Vagina (tissue), 2 donors: ENCODE data around the gene NR4A1. TPM values are rescaled to one million over a fixed set of nuclear protein-coding genes. Genes with fewer than 3 reads are reported as not detected.

Experiments
- DNase-seq, 2 donors: peaks; one replicate each; pipeline ENCODE4 v3.0.0-alpha.2; 2017; ENCODE audit errors: extremely low spot score in 2 of 2
- H3K27ac ChIP-seq: fragments of 200-600 bp; sonication (generic); one replicate; pipeline ENCODE4 v1.5.1; 2019
- H3K27me3 ChIP-seq: fragments of 200-600 bp; sonication (generic); one replicate; pipeline ENCODE4 v1.5.1; 2019
- H3K36me3 ChIP-seq, 2 donors: fragments of 200-600 bp; sonication (generic); one replicate each; pipeline ENCODE4 v1.5.1; 2017 to 2019
- H3K4me1 ChIP-seq: fragments of 200-600 bp; sonication (generic); one replicate; pipeline ENCODE4 v1.5.1; 2019
- H3K4me3 ChIP-seq, 2 donors: fragments of 200-600 bp; sonication (generic); 1 replicate in 1 of 2; 2 replicates in 1 of 2; pipeline ENCODE4 v1.5.1; 2016 to 2019
- H3K9me3 ChIP-seq: fragments of 200-600 bp; sonication (generic); one replicate; pipeline ENCODE4 v1.5.1; 2019
- POLR2A ChIP-seq, 2 donors: fragments of 450-650 bp; IDR thresholded peaks; one replicate each; pipeline ENCODE4 v1.6.1; 2017; ENCODE audit warnings: antibody characterized with exemption in 2 of 2, mild to moderate bottlenecking in 2 of 2, moderate library complexity in 2 of 2
- POLR2AphosphoS5 ChIP-seq, 2 donors: sonication (generic); formaldehyde crosslinking; IDR thresholded peaks; one replicate each; pipeline ENCODE4 v1.9.0; 2017; ENCODE audit warnings: antibody characterized with exemption in 2 of 2, mild to moderate bottlenecking in 2 of 2, low read depth in 1 of 2; ENCODE audit not compliant: insufficient read depth in 1 of 2
- intact Hi-C: fragments of 100-400 bp; cut with DNase I; formaldehyde crosslinking; loops from one replicate; pipeline ENCODE4 v1.15.1; 2023
- total RNA-seq: library from RNA; depleted of rRNA; stranded (reverse); fragments of >200 nt; gene quantifications from one replicate; pipeline ENCODE4 v1.2.3, GENCODE V29; 2016
- TF ChIP-seq, protein P1 (sequence below), 3 experiments: fragments of 450-650 bp in 2 of 3; fragments of 200-600 bp in 1 of 3; sonication (generic) in 1 of 3; IDR thresholded peaks; one replicate each; pipeline ENCODE4 v1.5.1; 2017 to 2019; ENCODE audit warnings: antibody characterized with exemption in 3 of 3, mild to moderate bottlenecking in 2 of 3, moderate library complexity in 2 of 3

NR4A1 gene
- total RNA-seq, 1 donor from 2014 or later: 465 TPM

- H3K4me1 ChIP-seq: peaks cover 46% of the 10 kb centered on the region
- no peaks in the 10 kb centered on the region for H3K36me3 ChIP-seq
- TF ChIP-seq, protein P1, sequence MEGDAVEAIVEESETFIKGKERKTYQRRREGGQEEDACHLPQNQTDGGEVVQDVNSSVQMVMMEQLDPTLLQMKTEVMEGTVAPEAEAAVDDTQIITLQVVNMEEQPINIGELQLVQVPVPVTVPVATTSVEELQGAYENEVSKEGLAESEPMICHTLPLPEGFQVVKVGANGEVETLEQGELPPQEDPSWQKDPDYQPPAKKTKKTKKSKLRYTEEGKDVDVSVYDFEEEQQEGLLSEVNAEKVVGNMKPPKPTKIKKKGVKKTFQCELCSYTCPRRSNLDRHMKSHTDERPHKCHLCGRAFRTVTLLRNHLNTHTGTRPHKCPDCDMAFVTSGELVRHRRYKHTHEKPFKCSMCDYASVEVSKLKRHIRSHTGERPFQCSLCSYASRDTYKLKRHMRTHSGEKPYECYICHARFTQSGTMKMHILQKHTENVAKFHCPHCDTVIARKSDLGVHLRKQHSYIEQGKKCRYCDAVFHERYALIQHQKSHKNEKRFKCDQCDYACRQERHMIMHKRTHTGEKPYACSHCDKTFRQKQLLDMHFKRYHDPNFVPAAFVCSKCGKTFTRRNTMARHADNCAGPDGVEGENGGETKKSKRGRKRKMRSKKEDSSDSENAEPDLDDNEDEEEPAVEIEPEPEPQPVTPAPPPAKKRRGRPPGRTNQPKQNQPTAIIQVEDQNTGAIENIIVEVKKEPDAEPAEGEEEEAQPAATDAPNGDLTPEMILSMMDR (IDR thresholded peaks at IDR 0.05): no peak
- TF ChIP-seq POLR2AphosphoS5 (IDR thresholded peaks at IDR 0.05; ENCODE audit: insufficient read depth in 1 of 2, low read depth in 1 of 2): no peak
- TF ChIP-seq POLR2A (IDR thresholded peaks at IDR 0.05): no peak
- no peaks in the 10 kb centered on the region for H3K9me3 ChIP-seq
- H3K4me3 ChIP-seq: peak overlapping the region; percentile 29 to 39
- DNase-seq: peak in 1 of 2 donors; percentile 95
- H3K27ac ChIP-seq: peak overlapping the region; percentile 98
- no peaks in the 10 kb centered on the region for H3K27me3 ChIP-seq
- intact Hi-C loops: no loop called here
Measured at GRCh38 chr12:52033446-52034140, 17.6 kb upstream of the NR4A1 start.

DNA sequence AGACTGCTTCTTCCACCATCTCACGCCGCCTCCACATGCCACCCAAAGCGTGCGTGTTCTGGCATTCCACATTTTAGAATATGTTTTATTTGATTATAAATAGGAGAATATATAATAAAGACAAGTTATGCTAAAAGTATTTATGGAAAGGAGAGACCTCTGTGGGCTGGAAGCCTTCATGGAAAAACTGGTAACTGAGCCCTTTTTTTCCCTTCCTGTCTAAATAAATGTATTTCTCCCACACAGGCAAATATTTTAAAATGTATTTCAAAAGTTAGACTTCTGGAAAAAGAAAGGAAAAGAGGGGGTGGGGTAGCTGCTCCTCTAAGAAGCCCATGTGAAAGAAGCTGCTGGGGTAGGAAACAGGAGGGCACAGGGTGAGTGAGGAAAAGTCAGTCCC lies 16.1 kb upstream of the NR4A1 start:
- TF ChIP-seq POLR2A (IDR thresholded peaks at IDR 0.05) (no peak), POLR2AphosphoS5 (IDR thresholded peaks at IDR 0.05; ENCODE audit: insufficient read depth in 1 of 2, low read depth in 1 of 2) (no peak)
- TF ChIP-seq, protein P1 (IDR thresholded peaks at IDR 0.05): no peak
- DNase-seq: no peak

DNA sequence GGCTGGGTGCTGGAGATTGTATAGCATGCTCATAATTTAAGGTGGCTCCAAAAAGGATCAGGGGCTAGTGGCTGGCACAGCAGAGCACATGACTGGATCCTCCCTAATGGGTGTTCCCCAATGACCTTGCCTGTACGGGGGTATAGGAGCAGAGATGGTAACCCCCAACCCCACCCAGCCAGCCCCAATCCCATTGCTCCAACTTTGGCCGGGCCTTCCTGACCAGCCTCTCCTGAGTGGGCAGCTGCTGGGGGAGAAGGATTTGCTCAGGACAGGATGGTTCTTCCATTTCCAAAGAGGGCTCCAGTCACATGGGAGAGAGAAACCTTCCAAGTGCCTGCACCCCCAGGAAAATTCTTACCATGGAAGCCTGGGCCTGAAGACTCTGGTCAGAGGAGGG lies 15.3 kb upstream of the NR4A1 start:
- TF ChIP-seq, protein P1 (IDR thresholded peaks at IDR 0.05): no peak
- TF ChIP-seq POLR2AphosphoS5 (IDR thresholded peaks at IDR 0.05; ENCODE audit: insufficient read depth in 1 of 2, low read depth in 1 of 2): no peak
- no peak for TF ChIP-seq POLR2A (IDR thresholded peaks at IDR 0.05)
- intact Hi-C loops: no loop called here
- H3K27ac ChIP-seq: peak overlapping the region; percentile 98
- H3K9me3 ChIP-seq: no peaks in the 10 kb centered on the region
- H3K27me3 ChIP-seq: no peaks in the 10 kb centered on the region
- peaks cover 50% of the 10 kb centered on the region for H3K4me1 ChIP-seq
- no peak overlapping the region for H3K4me3 ChIP-seq
- no peaks in the 10 kb centered on the region for H3K36me3 ChIP-seq
- no peak for DNase-seq

More for the DNA sequence above, 16.1 kb upstream of the NR4A1 start:
- peaks cover 50% of the 10 kb centered on the region for H3K4me1 ChIP-seq
- peak overlapping the region; percentile 98 for H3K27ac ChIP-seq
- intact Hi-C loops: no loop called here
- H3K4me3 ChIP-seq: no peak overlapping the region
- no peaks in the 10 kb centered on the region for H3K27me3 ChIP-seq
- no peaks in the 10 kb centered on the region for H3K9me3 ChIP-seq
- no peaks in the 10 kb centered on the region for H3K36me3 ChIP-seq

- intact Hi-C loops: no loop called here
- Histone ChIP-seq H3K9me3 (no peaks in the 10 kb centered on the region), H3K4me3 (peak overlapping the region; percentile 20 to 63), H3K27me3 (no peaks in the 10 kb centered on the region), H3K36me3 (no peaks in the 10 kb centered on the region), H3K4me1 (peaks cover 56% of the 10 kb centered on the region), H3K27ac (peak overlapping the region; percentile 98)
- DNase-seq: peak in 1 of 2 donors; percentile 91
- TF ChIP-seq POLR2AphosphoS5 (IDR thresholded peaks at IDR 0.05; ENCODE audit: insufficient read depth in 1 of 2, low read depth in 1 of 2) (peak; percentile 90 to 95), POLR2A (IDR thresholded peaks at IDR 0.05) (peak in 1 of 2 donors; percentile 21)
- TF ChIP-seq, protein P1 (IDR thresholded peaks at IDR 0.05): no peak
Measured at GRCh38 chr12:52036587-52037171, 14.6 kb upstream of the NR4A1 start.
